Measurements from ENCODE around the gene TNKS2. TPM values are rescaled to one million over a fixed set of nuclear protein-coding genes. Genes with fewer than 3 reads are reported as not detected.

Gene TNKS2
- total RNA-seq, 3 donors from 2014 or later (not counting 1 experiment from before 2014, with no cell fraction given) = 47.0 to 50.9 (median 47.9) TPM

DNA sequence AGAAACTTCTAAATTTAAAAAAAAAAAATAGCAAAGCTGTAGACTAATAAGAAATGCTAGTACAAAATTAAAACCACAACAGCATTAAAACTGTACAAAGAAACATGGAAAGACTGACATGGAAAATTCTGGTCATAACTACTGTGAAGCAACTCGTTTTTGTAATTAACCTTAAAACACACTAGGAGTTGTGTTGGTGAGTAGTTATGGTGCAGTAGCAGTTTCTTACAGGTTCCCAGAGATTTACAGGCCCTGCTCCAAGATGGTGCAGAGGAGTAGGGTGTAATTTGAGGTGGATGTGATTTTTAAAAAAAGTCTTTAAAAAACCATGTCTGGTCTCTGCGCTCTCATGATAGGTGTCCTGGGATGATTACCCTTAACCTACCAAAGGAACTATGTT is 31.0 kb downstream of the TNKS2 start:
- H3K36me3 ChIP-seq (ENCODE audit: control insufficient read depth, insufficient read depth, low read length) = peaks cover 90% of the 10 kb centered on the region
- TF ChIP-seq, protein P1, sequence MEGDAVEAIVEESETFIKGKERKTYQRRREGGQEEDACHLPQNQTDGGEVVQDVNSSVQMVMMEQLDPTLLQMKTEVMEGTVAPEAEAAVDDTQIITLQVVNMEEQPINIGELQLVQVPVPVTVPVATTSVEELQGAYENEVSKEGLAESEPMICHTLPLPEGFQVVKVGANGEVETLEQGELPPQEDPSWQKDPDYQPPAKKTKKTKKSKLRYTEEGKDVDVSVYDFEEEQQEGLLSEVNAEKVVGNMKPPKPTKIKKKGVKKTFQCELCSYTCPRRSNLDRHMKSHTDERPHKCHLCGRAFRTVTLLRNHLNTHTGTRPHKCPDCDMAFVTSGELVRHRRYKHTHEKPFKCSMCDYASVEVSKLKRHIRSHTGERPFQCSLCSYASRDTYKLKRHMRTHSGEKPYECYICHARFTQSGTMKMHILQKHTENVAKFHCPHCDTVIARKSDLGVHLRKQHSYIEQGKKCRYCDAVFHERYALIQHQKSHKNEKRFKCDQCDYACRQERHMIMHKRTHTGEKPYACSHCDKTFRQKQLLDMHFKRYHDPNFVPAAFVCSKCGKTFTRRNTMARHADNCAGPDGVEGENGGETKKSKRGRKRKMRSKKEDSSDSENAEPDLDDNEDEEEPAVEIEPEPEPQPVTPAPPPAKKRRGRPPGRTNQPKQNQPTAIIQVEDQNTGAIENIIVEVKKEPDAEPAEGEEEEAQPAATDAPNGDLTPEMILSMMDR (IDR thresholded peaks at IDR 0.05) = no peak
- H3K9me3 ChIP-seq (ENCODE audit: control insufficient read depth, insufficient read depth, low read length) = no peaks in the 10 kb centered on the region
- no CpG with 5 or more reads among the region's 2 CpGs for WGBS (ENCODE audit: insufficient coverage)
- H3K4me3 ChIP-seq (ENCODE audit: low read length) = no peak overlapping the region
- ATAC-seq (no peak), DNase-seq (no peak)
- no peaks in the 10 kb centered on the region for H3K4me1 Mint-ChIP-seq
- H3K9me3 Mint-ChIP-seq = no peaks in the 10 kb centered on the region
- H3K4me3 Mint-ChIP-seq = no peak overlapping the region
- no peak overlapping the region for H3K27ac Mint-ChIP-seq
- H3K27me3 ChIP-seq (ENCODE audit: control insufficient read depth, insufficient read depth, low read length) = no peaks in the 10 kb centered on the region
- H3K27me3 Mint-ChIP-seq (ENCODE audit: low read depth in 2 of 2) = no peaks in the 10 kb centered on the region
- peaks cover 15% of the 10 kb centered on the region for H3K36me3 Mint-ChIP-seq
- H3K4me1 ChIP-seq (ENCODE audit: control insufficient read depth, insufficient read depth, low read length) = no peaks in the 10 kb centered on the region
- intact Hi-C loops (cut with micrococcal nuclease) = loop anchor here (2.0 kb wide), 1 partner anchor 18 kb away; no protein-coding TSS in a partner anchor
- H3K27ac ChIP-seq (ENCODE audit: low read length) = no peak overlapping the region

DNA sequence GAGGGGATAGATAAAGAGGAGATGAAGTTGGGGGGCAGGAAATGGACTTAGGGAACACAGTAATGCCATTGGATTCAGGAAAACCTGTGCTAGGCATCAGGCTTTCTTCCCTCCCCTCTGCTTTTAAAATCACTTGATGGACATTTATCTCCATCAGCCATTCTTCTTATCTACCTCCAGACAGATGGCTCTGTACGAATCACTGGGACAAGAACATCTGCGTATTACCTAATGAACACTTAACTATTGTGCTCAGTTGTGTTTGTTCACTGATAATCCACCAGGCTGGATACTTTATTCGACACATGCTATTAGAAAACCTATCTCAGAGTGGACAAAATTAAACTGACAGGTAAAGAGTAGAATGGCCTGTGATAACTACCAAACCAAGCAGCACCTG is 40.0 kb downstream of the TNKS2 start:
- H3K36me3 Mint-ChIP-seq = peaks cover 7% of the 10 kb centered on the region
- TF ChIP-seq, protein P1 (IDR thresholded peaks at IDR 0.05) = no peak
- no peak for DNase-seq

GRCh38 chr10:91843083-91843482 is 44.9 kb downstream of the TNKS2 start:
- no peak overlapping the region for H3K4me3 Mint-ChIP-seq
- intact Hi-C loops (cut with micrococcal nuclease) = no loop called here
- H3K36me3 Mint-ChIP-seq = no peaks in the 10 kb centered on the region

More for the DNA sequence above, 40.0 kb downstream of the TNKS2 start:
- Mint-ChIP-seq H3K4me3 (no peak overlapping the region), H3K27ac (no peak overlapping the region), H3K27me3 (ENCODE audit: low read depth in 2 of 2) (no peaks in the 10 kb centered on the region), H3K4me1 (no peaks in the 10 kb centered on the region), H3K9me3 (no peaks in the 10 kb centered on the region)
- Histone ChIP-seq H3K27ac (ENCODE audit: low read length) (no peak overlapping the region), H3K36me3 (ENCODE audit: control insufficient read depth, insufficient read depth, low read length) (peaks cover 86% of the 10 kb centered on the region), H3K9me3 (ENCODE audit: control insufficient read depth, insufficient read depth, low read length) (no peaks in the 10 kb centered on the region), H3K4me1 (ENCODE audit: control insufficient read depth, insufficient read depth, low read length) (no peaks in the 10 kb centered on the region), H3K27me3 (ENCODE audit: control insufficient read depth, insufficient read depth, low read length) (no peaks in the 10 kb centered on the region), H3K4me3 (ENCODE audit: low read length) (no peak overlapping the region)
- intact Hi-C loops (cut with micrococcal nuclease) = no loop called here
- WGBS (ENCODE audit: insufficient coverage) = 99% methylated on average over 3 of the region's 3 CpGs
- ATAC-seq = no peak

More at GRCh38 chr10:91843083-91843482, 44.9 kb downstream of the TNKS2 start:
- H3K4me1 Mint-ChIP-seq = no peaks in the 10 kb centered on the region
- TF ChIP-seq, protein P1 (IDR thresholded peaks at IDR 0.05) = no peak
- Histone ChIP-seq H3K4me3 (ENCODE audit: low read length) (no peak overlapping the region), H3K4me1 (ENCODE audit: control insufficient read depth, insufficient read depth, low read length) (no peaks in the 10 kb centered on the region), H3K27me3 (ENCODE audit: control insufficient read depth, insufficient read depth, low read length) (no peaks in the 10 kb centered on the region), H3K9me3 (ENCODE audit: control insufficient read depth, insufficient read depth, low read length) (no peaks in the 10 kb centered on the region), H3K27ac (ENCODE audit: low read length) (no peak overlapping the region), H3K36me3 (ENCODE audit: control insufficient read depth, insufficient read depth, low read length) (peaks cover 89% of the 10 kb centered on the region)
- DNase-seq (no peak), ATAC-seq (no peak)
- no peak overlapping the region for H3K27ac Mint-ChIP-seq
- H3K9me3 Mint-ChIP-seq = no peaks in the 10 kb centered on the region
- no peaks in the 10 kb centered on the region for H3K27me3 Mint-ChIP-seq (ENCODE audit: low read depth in 2 of 2)
